Activated T-cell treated with anti-CD3 and anti-CD28 coated beads for 1 hour (primary cell): ENCODE results near the gene TET2.

Experiments used
- DNase-seq: peaks from one replicate; pipeline ENCODE4 v3.0.0-alpha.2; 2020; ENCODE audit warnings: low read depth

Gene TET2

DNA sequence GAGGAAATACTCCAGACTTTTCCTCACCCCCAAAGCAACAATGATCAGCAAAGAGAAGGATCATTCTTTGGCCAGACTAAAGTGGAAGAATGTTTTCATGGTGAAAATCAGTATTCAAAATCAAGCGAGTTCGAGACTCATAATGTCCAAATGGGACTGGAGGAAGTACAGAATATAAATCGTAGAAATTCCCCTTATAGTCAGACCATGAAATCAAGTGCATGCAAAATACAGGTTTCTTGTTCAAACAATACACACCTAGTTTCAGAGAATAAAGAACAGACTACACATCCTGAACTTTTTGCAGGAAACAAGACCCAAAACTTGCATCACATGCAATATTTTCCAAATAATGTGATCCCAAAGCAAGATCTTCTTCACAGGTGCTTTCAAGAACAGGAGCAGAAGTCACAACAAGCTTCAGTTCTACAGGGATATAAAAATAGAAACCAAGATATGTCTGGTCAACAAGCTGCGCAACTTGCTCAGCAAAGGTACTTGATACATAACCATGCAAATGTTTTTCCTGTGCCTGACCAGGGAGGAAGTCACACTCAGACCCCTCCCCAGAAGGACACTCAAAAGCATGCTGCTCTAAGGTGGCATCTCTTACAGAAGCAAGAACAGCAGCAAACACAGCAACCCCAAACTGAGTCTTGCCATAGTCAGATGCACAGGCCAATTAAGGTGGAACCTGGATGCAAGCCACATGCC, 89.7 kb downstream of the TET2 start:
- no peak for DNase-seq

DNA sequence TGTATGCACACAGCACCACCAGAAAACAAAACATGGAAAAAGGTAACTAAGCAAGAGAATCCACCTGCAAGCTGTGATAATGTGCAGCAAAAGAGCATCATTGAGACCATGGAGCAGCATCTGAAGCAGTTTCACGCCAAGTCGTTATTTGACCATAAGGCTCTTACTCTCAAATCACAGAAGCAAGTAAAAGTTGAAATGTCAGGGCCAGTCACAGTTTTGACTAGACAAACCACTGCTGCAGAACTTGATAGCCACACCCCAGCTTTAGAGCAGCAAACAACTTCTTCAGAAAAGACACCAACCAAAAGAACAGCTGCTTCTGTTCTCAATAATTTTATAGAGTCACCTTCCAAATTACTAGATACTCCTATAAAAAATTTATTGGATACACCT, 90.2 kb downstream of the TET2 start:
- no peak for DNase-seq

DNA sequence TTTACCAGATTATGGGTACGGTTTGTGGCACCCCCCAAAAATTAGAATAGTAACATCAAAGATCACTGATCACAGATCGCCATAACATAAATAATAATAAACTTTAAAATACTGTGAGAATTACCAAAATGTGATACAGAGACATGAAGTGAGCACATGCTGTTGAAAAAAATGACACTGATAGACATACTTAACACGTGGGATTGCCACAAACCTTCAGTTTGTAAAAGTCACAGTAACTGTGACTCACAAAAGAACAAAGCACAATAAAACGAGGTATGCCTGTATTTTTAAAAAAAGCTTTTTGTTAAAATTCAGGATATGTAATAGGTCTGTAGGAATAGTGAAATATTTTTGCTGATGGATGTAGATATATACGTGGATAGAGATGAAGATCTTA, 93.4 kb downstream of the TET2 start:
- no peak for DNase-seq

DNA sequence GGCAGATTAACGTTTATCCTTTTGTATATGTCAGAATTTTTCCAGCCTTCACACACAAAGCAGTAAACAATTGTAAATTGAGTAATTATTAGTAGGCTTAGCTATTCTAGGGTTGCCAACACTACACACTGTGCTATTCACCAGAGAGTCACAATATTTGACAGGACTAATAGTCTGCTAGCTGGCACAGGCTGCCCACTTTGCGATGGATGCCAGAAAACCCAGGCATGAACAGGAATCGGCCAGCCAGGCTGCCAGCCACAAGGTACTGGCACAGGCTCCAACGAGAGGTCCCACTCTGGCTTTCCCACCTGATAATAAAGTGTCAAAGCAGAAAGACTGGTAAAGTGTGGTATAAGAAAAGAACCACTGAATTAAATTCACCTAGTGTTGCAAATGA, 94.8 kb downstream of the TET2 start:
- DNase-seq, result no peak

DNA sequence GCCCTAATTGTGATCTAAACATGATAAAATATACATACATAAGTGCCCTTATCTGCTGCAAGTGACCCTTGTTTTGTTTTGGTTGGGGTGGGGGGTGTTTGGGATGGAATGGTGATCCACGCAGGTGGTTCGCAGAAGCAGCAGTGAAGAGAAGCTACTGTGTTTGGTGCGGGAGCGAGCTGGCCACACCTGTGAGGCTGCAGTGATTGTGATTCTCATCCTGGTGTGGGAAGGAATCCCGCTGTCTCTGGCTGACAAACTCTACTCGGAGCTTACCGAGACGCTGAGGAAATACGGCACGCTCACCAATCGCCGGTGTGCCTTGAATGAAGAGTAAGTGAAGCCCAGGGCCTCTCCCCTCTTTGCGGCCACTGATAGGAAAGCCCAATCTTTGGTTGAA, 96.8 kb downstream of the TET2 start:
- DNase-seq, result no peak

DNA sequence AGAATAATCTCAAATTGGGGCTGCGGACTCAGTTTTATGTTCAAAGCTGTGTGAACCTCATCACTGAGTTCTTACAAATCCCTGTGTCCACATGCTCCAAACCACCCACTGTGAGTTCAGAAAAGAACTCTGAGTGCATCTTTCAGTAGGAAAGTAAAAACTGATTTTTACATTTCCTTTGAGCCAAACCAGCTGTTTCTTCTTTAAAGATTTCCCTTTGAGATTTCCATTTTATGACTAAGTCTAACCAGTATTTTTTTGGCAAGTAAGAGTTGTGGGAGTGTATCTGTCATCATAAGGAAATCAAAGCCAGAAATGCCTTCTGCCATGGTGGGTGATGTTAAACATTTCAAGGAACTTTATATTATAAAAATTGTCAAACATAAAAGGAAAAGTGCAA, 100.0 kb downstream of the TET2 start:
- DNase-seq, result no peak

DNA sequence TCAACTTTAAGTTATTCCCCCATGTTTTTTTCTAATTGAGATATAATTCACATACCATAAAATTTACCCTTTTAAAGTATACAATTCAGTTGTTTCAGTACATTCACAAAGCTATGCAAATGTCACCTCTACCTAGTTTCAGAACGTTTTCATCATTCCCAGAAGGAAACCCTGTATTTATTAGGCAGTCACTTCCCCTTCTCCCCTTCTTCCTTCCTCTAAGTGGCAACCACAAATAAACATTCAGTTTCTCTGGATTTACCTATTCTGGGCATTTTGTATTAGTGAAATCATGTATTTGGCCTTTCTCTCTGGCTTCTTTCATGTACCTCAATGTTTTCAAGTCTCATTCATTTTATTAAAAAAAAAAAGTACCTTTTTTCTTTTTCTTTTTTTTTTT, 101.9 kb downstream of the TET2 start:
- no peak for DNase-seq

DNA sequence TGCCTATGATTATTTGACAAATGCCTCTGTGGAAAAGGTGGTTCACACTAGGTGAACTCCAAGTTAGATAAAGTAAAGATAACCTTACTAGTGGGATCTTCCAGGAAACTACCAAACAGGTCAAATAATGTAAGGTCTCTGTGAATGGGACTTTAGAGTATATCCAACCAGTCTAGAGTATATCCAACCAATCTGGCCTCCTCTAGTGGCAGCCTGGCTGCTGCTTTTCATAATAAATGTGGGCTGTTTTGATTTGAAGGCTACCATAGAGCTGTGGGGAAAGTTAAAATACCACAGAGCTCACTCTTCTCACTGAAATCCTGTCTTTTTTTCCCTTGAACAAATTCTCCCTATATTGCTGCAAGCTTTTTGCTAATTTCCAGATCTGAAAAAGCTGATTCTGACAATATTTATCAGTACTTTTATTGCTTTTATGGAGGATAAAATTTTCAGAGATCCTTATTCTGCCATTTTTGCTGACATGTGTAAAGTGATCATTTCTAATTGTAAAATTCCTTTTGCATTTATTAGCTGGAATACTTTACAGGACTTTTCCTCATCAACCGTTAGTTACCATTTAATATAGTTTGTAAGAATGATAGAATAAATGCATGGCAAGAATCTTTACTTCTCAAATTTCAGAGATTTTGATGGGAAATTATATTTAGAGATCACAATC, 111.3 kb downstream of the TET2 start:
- no peak for DNase-seq

DNA sequence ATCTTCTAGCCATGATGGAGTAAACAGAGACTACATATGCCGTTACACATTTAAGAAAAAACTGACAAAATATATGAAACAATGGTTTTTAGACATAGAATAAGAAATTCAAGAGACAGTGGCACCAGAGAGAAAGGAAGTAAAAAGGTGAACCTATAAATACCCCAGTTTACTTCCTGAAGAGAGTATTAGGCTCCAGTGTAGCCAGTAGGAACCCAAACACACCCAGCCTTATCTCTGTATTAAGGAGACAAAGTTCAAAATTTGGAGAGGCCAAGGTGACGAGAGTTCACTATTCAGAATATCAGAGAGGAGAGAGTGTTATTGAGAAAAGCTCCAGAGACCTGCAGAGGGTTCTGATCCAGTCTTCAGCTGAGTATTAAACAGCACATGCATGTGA, 119.0 kb downstream of the TET2 start:
- no peak for DNase-seq

DNA sequence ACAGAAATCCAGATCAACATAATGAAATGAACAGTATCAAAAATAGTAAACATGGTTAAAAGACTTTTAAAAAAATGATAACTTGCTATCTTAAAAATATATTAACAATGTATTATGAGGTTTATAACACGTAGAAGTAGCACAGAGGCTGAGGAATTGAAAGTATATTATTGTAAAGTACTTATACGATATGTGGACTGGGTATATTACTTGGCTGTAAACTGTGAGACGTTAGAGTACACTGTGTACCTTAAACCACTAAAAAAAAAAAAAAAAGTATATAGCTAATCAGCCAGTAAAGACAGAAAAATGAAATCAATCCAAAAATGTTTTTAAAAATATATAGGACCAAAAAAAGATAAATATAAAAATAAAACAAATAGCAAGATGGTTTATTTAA, 120.6 kb downstream of the TET2 start:
- no peak for DNase-seq

DNA sequence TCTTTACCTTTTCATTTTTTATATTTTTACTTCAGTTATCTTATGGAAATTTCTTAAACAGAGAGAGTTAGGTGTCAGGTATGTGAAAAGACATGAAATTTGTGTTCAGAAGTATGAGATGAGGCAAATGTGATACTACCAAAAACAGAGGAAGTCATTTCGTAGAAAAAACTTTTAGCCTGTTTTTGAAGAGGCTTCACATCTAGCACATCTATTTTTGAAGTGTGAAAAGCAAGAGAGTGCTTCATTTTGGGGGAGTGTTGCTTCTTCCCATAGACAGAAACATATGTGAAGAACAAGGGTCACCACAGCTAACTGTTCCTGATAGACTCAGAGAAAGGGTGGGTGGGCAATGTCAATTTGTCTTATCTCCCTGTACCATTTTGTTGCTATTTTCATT, 125.3 kb downstream of the TET2 start:
- DNase-seq, result no peak

DNA sequence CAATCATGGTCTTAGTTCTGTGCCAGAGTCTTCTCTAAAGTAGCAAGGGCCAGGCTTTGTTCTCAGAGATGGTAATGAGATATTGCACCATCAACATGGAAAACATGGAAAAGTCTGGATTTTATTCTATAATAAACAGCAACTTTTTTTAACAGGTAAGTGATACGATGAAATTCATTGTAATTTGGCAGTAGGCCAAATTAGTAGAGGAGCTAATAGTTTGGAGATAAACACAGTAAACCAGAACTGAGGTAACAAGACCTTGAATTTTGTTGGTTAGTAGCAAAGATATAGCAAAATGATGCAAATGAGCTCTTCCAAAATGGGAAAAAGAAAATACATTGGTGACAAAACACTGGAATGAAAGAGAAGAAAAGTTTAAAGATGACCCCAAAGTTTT, 126.6 kb downstream of the TET2 start:
- DNase-seq, result no peak

DNA sequence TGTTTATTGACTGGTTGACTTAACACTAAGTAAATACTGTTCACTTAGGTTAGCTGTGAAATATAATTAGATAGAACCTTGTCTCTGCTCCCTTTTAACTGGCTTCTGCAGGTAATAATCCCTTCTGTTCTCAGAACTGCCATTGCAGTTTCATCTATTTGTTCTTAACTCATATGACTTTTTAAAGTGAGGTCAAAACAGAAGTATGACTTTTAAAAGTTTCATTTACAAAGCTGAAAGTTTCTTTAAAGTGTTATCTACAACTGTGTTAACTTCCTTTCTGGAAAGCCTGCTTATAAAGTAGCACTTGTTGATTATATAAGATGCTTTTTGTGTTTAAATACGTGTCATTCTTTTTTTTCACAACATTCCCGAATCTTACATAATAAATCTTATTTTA, 127.4 kb downstream of the TET2 start:
- no peak for DNase-seq

DNA sequence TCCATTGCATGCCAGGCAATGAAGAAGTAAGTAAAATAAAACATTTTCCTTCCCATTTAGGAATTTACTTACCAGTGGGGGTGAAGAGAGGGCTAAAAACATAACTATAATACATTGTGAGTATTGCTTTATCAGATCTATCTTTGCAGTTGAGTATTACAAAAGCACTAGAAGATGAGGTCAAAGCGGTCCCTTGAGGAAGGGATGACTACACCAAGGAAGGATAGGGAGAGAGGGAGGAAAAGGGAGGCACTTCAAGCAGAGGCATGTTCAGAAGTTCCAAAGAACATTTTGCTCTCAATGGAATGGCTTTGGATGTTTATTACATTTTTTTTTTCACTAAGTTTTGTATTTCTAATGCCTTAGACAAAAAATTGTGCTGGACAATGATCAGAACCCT, 127.8 kb downstream of the TET2 start:
- DNase-seq, result no peak

DNA sequence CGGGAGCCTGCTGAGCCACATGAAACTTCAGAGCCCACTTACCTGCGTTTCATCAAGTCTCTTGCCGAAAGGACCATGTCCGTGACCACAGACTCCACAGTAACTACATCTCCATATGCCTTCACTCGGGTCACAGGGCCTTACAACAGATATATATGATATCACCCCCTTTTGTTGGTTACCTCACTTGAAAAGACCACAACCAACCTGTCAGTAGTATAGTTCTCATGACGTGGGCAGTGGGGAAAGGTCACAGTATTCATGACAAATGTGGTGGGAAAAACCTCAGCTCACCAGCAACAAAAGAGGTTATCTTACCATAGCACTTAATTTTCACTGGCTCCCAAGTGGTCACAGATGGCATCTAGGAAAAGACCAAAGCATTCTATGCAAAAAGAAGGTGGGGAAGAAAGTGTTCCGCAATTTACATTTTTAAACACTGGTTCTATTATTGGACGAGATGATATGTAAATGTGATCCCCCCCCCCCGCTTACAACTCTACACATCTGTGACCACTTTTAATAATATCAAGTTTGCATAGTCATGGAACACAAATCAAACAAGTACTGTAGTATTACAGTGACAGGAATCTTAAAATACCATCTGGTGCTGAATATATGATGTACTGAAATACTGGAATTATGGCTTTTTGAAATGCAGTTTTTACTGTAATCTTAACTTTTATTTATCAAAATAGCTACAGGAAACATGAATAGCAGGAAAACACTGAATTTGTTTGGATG, 129.9 kb downstream of the TET2 start:
- no peak for DNase-seq

DNA sequence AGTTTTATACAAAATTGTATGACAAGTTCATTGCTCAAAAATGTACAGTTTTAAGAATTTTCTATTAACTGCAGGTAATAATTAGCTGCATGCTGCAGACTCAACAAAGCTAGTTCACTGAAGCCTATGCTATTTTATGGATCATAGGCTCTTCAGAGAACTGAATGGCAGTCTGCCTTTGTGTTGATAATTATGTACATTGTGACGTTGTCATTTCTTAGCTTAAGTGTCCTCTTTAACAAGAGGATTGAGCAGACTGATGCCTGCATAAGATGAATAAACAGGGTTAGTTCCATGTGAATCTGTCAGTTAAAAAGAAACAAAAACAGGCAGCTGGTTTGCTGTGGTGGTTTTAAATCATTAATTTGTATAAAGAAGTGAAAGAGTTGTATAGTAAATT, 131.0 kb downstream of the TET2 start:
- no peak for DNase-seq

DNA sequence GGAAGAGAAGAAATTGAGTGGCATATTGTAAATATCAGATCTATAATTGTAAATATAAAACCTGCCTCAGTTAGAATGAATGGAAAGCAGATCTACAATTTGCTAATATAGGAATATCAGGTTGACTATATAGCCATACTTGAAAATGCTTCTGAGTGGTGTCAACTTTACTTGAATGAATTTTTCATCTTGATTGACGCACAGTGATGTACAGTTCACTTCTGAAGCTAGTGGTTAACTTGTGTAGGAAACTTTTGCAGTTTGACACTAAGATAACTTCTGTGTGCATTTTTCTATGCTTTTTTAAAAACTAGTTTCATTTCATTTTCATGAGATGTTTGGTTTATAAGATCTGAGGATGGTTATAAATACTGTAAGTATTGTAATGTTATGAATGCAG, 132.6 kb downstream of the TET2 start:
- no peak for DNase-seq

DNA sequence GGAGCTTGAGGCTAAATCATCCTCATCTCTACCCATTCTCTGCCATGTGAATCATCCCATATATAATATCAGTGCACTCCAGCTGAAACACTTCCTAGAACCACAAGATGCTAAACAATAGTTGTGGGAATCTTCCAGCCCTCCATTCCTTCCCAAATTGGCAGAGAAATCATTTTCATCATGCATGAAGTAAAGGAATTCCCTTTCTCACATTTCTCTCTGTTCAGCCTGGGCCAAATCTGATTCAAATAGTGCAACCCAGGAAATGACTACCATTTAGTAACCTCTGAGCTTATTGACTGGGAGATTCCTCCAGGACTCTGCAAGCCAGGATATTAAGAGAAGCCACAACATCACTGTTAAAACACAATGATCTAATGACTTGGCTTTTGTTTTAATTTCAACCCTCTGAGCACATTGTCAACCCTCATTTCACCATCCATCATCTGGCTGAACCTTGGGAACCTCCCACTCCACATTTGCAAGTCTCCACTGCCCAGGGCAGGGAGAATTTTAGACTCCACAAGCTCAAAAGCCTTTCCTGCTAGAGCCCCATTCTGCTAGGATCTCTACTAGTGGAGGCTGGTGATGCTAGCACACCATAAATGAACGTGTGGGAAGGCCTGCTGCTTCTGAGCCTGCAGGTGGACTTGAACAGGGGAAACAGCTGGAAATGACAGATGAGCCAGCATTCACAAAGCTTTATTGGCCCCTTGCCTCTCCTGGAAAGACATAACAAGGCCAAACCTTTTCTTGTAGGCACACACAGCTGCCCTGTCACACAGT, 133.9 kb downstream of the TET2 start:
- DNase-seq, result no peak

DNA sequence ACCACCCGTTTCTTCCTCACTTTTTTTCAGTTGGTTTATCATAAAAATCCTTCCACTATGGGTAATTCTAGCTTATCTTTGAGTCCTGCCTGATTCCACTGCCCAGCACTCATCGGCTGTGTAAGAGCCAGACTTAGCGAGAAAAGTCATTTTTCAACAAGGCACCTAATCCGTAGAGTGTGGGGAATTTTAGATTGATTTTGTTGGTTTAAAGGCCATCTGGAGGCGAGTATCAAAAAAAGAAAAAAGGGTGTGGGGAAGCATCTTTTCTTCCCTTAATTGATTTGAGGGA, 134.4 kb downstream of the TET2 start:
- DNase-seq, result no peak

DNA sequence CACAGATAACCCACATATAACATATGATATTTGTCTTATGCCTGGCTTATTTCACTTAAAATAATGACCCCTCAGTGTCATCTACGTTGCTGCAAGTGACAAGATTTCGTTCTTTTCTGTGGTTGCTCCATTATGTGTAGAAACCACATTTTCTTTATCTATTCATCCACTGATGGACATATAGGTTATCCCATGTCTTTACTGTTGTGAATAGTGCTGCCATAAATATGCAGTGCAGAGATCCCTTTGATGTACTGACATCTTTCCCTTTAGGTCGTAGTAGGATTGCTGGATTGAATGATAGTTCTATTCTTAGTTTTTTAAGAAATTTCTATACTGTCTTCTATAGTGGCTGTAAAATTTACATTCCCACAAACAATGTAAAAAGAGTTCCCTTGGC, 135.8 kb downstream of the TET2 start:
- DNase-seq, result no peak

DNA sequence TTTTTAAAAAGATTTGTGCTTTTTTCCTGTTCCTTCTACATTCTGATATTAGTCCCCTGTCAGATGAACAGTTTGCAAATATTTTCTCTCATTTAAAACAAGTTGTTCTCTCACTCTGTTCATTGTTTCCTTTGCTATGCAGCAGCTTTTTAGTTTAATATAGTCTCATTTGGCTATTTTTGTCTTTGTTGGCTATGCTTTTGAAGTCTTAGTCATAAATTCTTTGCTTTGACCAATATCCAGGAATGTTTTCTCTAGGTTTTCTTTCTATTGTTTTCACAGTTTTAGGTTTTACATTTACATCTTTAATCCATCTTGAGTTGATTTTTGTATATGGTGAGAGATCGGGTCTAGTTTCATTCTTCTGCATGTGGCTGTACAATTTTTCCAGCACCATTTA, 136.8 kb downstream of the TET2 start:
- no peak for DNase-seq

DNA sequence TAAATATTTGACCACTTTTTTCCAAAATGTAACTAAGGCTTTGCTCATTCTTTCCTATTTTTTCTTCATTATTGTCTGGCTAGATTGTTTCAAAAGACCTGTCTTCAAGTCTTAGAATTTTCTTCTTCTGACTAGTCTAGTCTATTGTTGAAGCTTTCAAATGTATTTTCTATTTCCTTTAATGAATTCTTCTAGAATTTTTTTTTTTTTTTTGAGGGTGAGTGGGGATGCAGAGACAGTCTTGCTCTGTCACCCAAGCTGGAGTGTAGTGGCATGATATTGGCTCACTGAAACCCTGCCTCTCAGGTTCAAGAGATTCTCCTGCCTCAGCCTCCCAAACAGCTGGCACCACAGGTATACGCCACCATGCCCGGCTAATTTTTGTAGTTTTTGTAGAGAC, 141.4 kb downstream of the TET2 start:
- DNase-seq, result no peak

DNA sequence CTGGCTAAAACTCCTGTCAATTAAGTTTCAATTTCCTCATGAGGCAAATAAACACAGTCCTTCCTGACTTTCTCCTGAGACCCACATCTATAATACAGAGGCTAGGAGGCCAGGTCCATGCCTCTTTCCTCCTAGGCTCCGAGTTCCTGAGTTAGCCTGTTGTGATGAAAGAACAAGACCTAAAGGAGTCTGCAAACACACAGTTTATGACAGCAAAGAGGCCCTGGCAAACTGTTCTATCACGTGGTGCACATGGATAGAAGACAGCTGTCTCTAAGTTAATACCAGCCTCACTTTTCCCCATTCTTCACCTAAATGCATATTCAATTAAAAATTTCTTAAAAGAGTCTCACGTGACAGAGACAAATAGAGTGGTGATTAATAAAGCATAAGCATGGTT, 145.2 kb downstream of the TET2 start:
- no peak for DNase-seq
